Colonic mucosa (tissue), 4 donors: ENCODE data around the gene ZNF80. TPM values are rescaled to one million over a fixed set of nuclear protein-coding genes. Genes with fewer than 3 reads are reported as not detected.

Source experiments
- DNase-seq: peaks from one replicate; pipeline ENCODE4 v3.0.0-alpha.2; 2020
- H3K27ac ChIP-seq: fragments of 200-600 bp; one replicate; pipeline ENCODE4 v1.8.0; 2021
- H3K27me3 ChIP-seq: fragments of 200-600 bp; one replicate; pipeline ENCODE4 v1.8.0; 2021
- H3K36me3 ChIP-seq: fragments of 200-600 bp; one replicate; pipeline ENCODE4 v1.8.0; 2021
- H3K4me1 ChIP-seq: fragments of 200-600 bp; one replicate; pipeline ENCODE4 v1.8.0; 2021; ENCODE audit warnings: mild to moderate bottlenecking
- H3K4me3 ChIP-seq: fragments of 200-600 bp; one replicate; pipeline ENCODE4 v1.8.0; 2021
- H3K9ac ChIP-seq, 2 donors: one replicate each; pipeline ENCODE4 v1.7.0; 2013; ENCODE audit warnings: control low read depth in 2 of 2, low read depth in 2 of 2, low read length in 2 of 2
- H3K9me3 ChIP-seq: fragments of 200-600 bp; one replicate; pipeline ENCODE4 v1.8.0; 2021
- intact Hi-C: fragments of 100-400 bp; cut with DNase I; formaldehyde crosslinking; loops from one replicate; pipeline ENCODE4 v1.14.1; 2022
- total RNA-seq, 2 donors: library from RNA; stranded (reverse); fragmentation: NEBNext Ultra II Directional in 1 of 2; extraction: Animal tissue kit (Norgen Biotek cat#: 25700) in 1 of 2; gene quantifications; one replicate each; pipeline ENCODE4 v1.2.1, GENCODE V29; 2021
- TF ChIP-seq, protein P1 (sequence below): fragments of 200-600 bp; IDR thresholded peaks from one replicate; pipeline ENCODE4 v1.8.0; 2022; ENCODE audit warnings: antibody characterized with exemption, mild to moderate bottlenecking
- donor health status: healthy.
- donor health status: DM: no; HTN: no; CAD: no.
- donor health status: DM: no; HTN: no; CAD: no.

The ZNF80 gene
- total RNA-seq, 2 donors from 2014 or later, result not detected

DNA sequence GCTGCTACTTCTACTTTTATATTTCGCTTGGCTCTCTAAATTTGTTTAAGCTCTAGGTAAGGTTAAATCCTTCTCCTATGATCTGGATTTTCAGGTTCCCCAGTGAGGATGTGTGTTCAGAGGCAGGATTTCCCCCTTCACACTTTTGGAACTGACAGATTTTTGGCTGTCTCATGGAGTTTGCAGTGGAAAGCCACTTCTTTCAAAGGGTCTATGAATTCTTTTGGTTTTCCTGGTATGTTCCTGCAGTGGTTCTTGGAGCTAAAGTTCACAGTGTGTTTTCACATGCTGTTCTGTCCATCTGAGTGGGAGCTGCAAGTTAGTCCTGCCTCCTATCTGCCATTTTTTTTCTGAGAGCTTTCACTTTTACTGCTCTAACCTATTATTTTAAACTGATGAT is 34.9 kb upstream of the ZNF80 start:
- Histone ChIP-seq H3K36me3 (no peaks in the 10 kb centered on the region), H3K4me3 (no peak overlapping the region), H3K27ac (no peak overlapping the region), H3K27me3 (no peaks in the 10 kb centered on the region), H3K4me1 (no peaks in the 10 kb centered on the region), H3K9me3 (no peaks in the 10 kb centered on the region), H3K9ac (no peak overlapping the region)
- intact Hi-C loops, result no loop called here
- DNase-seq, result no peak
- TF ChIP-seq, protein P1, sequence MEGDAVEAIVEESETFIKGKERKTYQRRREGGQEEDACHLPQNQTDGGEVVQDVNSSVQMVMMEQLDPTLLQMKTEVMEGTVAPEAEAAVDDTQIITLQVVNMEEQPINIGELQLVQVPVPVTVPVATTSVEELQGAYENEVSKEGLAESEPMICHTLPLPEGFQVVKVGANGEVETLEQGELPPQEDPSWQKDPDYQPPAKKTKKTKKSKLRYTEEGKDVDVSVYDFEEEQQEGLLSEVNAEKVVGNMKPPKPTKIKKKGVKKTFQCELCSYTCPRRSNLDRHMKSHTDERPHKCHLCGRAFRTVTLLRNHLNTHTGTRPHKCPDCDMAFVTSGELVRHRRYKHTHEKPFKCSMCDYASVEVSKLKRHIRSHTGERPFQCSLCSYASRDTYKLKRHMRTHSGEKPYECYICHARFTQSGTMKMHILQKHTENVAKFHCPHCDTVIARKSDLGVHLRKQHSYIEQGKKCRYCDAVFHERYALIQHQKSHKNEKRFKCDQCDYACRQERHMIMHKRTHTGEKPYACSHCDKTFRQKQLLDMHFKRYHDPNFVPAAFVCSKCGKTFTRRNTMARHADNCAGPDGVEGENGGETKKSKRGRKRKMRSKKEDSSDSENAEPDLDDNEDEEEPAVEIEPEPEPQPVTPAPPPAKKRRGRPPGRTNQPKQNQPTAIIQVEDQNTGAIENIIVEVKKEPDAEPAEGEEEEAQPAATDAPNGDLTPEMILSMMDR, result no peak

DNA sequence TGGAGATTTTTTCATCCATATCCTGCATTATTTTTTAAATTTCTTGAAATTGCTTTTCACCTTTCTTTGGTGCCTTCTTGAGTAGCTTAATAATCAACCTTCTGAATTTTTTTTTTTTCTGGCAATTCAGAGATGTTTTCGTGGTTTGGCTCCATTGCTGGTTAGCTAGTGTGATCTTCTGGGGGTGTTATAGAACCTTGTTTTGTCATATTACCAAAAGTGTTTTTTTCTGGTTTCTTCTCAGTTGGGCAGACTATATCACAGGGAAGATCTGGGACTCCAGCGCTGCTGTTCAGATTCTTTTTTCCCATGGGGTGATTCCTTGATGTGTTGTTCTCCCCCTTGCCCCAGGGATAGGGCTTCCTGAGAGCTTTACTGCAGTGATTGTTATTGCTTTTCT is 32.6 kb upstream of the ZNF80 start:
- Histone ChIP-seq H3K4me1 (no peaks in the 10 kb centered on the region), H3K27me3 (no peaks in the 10 kb centered on the region), H3K36me3 (no peaks in the 10 kb centered on the region), H3K9ac (no peak overlapping the region), H3K27ac (no peak overlapping the region), H3K9me3 (no peaks in the 10 kb centered on the region), H3K4me3 (no peak overlapping the region)
- intact Hi-C loops, result no loop called here
- no peak for DNase-seq
- TF ChIP-seq, protein P1, result no peak

DNA sequence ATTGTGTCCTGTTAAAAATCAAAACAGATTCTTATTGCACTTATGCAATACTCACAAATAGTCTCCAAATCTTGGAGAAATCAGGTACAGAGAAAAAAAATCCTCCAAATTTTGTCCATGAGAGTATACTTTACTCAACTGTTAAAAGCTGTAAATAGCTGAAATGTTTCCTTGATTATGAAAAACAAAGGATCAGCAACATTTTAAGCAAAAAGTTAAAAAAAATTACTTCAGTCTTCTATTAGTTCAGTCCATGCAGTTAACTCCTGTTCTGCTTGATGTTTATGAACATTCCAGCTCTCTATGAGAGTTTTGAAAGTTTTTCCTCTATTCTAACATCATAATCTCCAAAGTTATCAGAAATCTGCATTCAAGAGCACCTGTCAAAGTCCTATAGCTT is 22.8 kb upstream of the ZNF80 start:
- DNase-seq, result no peak
- H3K27ac ChIP-seq, result no peak overlapping the region
- H3K36me3 ChIP-seq, result no peaks in the 10 kb centered on the region
- intact Hi-C loops, result no loop called here
- H3K9ac ChIP-seq, result no peak overlapping the region
- H3K4me1 ChIP-seq, result no peaks in the 10 kb centered on the region
- no peaks in the 10 kb centered on the region for H3K27me3 ChIP-seq
- no peaks in the 10 kb centered on the region for H3K9me3 ChIP-seq
- H3K4me3 ChIP-seq, result no peak overlapping the region
- TF ChIP-seq, protein P1, result no peak

DNA sequence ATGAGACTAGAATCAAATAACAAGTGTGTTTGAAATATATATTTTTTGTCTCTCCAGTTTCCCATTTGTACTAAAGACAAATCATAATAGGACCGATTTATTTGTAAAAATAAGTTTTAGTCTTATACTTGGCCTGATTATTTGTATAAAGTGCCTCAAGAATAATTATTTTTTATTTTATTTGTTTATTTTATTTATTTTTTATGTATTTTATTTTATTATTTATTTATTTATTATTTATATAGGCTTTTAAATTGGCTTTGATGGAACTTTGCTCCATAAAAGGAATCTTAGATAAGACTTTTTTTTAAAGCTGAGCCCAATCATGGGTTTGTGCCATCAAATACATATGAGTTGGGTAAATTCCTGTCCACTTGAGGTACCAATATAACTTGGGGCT is 22.2 kb upstream of the ZNF80 start:
- H3K4me1 ChIP-seq, result no peaks in the 10 kb centered on the region
- H3K36me3 ChIP-seq, result no peaks in the 10 kb centered on the region
- no peak overlapping the region for H3K9ac ChIP-seq
- H3K4me3 ChIP-seq, result no peak overlapping the region
- DNase-seq, result no peak
- TF ChIP-seq, protein P1, result no peak
- no peak overlapping the region for H3K27ac ChIP-seq
- no peaks in the 10 kb centered on the region for H3K9me3 ChIP-seq
- H3K27me3 ChIP-seq, result no peaks in the 10 kb centered on the region
- intact Hi-C loops, result no loop called here

DNA sequence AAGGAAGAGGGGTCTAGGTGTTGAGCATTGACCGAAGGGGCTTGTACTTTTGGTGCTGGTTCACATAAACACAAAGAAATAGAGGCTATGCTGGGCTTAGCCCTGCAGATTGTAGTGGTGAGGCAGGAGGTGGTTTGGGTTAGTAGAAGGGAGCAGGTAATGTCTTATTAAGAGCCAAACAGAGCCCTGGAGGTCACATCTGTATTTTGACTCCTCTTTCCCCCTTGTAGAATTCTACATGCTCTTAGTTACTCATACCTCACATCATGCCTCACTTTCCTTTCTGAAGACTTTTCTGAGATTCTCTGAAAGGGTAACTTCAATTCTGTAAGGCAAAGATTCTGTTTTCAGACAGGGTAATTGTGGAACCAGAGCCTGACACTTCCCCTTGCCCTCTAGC is 16.1 kb upstream of the ZNF80 start:
- no peaks in the 10 kb centered on the region for H3K9me3 ChIP-seq
- no peak for DNase-seq
- H3K27me3 ChIP-seq, result no peaks in the 10 kb centered on the region
- TF ChIP-seq, protein P1, result no peak
- no peak overlapping the region for H3K4me3 ChIP-seq
- H3K9ac ChIP-seq, result no peak overlapping the region
- intact Hi-C loops, result no loop called here
- H3K4me1 ChIP-seq, result no peaks in the 10 kb centered on the region
- no peaks in the 10 kb centered on the region for H3K36me3 ChIP-seq
- H3K27ac ChIP-seq, result no peak overlapping the region

DNA sequence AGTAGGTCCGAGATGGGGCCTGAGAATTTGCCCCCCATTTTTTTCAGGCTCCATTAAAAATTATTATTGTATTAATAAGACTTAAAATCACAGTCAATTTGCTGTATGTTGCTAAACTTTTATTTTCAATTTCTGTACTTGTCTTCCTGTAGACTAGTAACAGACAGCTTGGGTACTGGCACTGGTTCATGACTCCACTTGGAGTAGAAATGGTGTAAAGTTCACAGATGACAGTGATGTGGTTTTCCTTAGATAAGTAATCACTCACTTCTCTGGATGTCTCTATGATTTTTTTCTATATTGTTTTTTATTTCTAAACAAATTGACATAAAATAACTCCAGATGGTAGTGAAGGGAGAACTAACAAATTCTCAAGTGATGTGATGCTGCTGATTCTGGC is 15.6 kb upstream of the ZNF80 start:
- H3K27ac ChIP-seq, result no peak overlapping the region
- H3K4me3 ChIP-seq, result no peak overlapping the region
- no peak overlapping the region for H3K9ac ChIP-seq
- no peaks in the 10 kb centered on the region for H3K27me3 ChIP-seq
- intact Hi-C loops, result no loop called here
- H3K4me1 ChIP-seq, result no peaks in the 10 kb centered on the region
- no peaks in the 10 kb centered on the region for H3K9me3 ChIP-seq
- DNase-seq, result no peak
- no peaks in the 10 kb centered on the region for H3K36me3 ChIP-seq
- TF ChIP-seq, protein P1, result no peak
